Measurements from ENCODE around the gene RNF166.

- TF ChIP-seq, protein P1, sequence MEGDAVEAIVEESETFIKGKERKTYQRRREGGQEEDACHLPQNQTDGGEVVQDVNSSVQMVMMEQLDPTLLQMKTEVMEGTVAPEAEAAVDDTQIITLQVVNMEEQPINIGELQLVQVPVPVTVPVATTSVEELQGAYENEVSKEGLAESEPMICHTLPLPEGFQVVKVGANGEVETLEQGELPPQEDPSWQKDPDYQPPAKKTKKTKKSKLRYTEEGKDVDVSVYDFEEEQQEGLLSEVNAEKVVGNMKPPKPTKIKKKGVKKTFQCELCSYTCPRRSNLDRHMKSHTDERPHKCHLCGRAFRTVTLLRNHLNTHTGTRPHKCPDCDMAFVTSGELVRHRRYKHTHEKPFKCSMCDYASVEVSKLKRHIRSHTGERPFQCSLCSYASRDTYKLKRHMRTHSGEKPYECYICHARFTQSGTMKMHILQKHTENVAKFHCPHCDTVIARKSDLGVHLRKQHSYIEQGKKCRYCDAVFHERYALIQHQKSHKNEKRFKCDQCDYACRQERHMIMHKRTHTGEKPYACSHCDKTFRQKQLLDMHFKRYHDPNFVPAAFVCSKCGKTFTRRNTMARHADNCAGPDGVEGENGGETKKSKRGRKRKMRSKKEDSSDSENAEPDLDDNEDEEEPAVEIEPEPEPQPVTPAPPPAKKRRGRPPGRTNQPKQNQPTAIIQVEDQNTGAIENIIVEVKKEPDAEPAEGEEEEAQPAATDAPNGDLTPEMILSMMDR (IDR thresholded peaks at IDR 0.05), result no peak
- TF ChIP-seq, protein P2, sequence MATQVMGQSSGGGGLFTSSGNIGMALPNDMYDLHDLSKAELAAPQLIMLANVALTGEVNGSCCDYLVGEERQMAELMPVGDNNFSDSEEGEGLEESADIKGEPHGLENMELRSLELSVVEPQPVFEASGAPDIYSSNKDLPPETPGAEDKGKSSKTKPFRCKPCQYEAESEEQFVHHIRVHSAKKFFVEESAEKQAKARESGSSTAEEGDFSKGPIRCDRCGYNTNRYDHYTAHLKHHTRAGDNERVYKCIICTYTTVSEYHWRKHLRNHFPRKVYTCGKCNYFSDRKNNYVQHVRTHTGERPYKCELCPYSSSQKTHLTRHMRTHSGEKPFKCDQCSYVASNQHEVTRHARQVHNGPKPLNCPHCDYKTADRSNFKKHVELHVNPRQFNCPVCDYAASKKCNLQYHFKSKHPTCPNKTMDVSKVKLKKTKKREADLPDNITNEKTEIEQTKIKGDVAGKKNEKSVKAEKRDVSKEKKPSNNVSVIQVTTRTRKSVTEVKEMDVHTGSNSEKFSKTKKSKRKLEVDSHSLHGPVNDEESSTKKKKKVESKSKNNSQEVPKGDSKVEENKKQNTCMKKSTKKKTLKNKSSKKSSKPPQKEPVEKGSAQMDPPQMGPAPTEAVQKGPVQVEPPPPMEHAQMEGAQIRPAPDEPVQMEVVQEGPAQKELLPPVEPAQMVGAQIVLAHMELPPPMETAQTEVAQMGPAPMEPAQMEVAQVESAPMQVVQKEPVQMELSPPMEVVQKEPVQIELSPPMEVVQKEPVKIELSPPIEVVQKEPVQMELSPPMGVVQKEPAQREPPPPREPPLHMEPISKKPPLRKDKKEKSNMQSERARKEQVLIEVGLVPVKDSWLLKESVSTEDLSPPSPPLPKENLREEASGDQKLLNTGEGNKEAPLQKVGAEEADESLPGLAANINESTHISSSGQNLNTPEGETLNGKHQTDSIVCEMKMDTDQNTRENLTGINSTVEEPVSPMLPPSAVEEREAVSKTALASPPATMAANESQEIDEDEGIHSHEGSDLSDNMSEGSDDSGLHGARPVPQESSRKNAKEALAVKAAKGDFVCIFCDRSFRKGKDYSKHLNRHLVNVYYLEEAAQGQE (IDR thresholded peaks at IDR 0.05; ENCODE audit: insufficient read depth in 1 of 2, low read depth in 2 of 2, low read length in 1 of 2), result no peak
Measured at GRCh38 chr16:88659160-88659559, 47.0 kb downstream of the RNF166 start.
